GM18867 (cell line): ENCODE measurements around the gene EGLN2.
"Not testable (repeated sequence)": the region's sequence is repeated elsewhere in the genome, so short reads cannot be mapped to it uniquely, and the experiment has no call there.

ENCODE experiments used
- ATAC-seq: cut with Tn5 transposase; IDR thresholded peaks from one replicate; pipeline ENCODE4 v1.9.1; 2021; ENCODE audit warnings: mild to moderate bottlenecking, moderate library complexity; ENCODE audit not compliant: unreplicated experiment

Gene EGLN2

DNA sequence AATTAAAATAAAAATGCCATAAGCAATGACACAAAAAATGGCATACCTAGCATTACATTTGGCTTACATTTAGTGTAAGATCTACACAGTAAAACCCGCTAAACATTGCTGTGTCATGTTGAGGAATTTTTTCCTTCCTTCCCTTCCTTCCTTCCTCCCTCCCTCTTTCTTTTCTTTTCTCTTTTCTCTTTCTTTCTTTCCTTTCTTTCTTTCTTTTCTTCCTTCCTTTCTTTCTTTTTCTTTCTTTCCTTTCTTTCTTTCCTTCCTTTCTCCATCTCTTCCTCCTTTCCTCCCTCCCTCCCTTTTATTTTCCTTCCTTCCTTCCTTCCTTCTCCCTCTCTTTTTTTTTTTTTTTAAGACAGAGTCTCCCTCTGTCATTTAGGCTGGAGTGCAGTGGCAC is 39.5 kb downstream of the EGLN2 start:
- ATAC-seq: not testable (repeated sequence)

DNA sequence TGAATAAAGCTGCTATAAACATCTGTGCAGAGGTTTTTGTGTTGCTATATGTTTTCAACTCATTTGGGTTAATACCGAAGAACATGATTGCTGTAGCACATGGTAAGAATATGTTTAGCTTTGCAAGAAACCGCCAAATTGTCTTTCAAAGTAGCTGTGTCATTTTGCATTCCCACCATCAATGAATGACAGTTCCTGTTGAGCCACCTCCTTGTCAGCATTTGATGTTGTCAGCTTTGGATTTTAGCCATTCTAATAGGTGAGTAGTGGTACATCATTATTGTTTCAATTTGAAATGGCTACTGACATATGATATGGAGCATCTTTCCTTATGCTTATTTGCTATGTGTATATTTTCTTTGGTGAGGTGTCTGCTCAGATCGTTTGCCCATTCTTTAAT is 43.0 kb downstream of the EGLN2 start:
- not testable (repeated sequence) for ATAC-seq

DNA sequence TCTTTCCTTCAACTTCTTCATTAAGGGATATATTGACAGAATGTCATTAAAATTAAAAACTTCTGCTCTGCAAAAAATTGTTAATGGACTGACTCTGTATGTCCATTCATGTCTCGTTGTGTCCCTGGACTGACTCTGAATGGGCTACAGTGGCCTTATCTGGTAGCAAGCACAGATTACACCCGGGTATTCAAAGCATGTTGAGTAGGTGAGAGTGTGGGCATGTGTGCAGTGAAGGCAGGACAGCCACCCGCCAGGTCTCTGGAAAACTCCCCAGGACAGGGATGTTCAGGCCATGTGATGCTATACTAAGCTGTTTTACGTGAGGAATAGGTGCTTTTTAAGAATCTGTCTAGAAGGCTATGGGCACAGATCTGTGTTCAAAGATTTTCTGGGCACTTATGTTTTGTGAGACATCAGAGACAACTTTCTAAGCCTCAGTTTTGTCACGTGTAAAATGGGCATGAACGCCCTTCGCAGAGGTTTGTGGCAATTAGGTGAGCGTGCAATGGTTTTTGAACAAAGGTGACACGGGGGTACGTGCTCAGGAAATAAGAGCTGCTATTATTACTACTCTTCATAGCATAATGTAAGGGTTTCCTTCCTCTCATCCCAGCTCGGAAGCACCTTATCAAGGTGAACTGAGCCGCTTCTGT is 44.1 kb downstream of the EGLN2 start:
- not testable (repeated sequence) for ATAC-seq

DNA sequence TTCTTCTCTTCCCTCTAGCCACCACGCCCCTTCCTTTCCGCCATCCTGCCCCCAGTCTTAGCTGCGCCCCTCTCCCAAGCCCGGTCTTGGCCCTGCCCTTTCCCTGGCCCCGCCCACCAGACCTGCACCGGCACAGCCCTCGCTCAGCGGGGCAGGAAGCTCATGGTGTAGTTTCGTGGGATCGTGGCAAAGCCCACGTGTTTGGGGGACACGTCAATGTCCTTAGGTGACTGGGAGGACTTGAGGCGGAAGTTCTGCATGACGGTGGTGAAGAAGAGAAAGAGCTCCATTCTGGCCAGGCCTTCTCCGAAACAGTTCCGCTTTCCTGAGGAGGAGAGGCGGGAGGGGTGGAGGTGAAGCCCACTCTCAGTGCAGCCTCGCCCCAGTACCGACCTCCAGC is 44.7 kb downstream of the EGLN2 start:
- ATAC-seq: not testable (repeated sequence)

GRCh38 chr19:40846722-40847121 is 47.7 kb downstream of the EGLN2 start:
- not testable (repeated sequence) for ATAC-seq

GRCh38 chr19:40850277-40850676 is 51.3 kb downstream of the EGLN2 start, which contains the start of gene CYP2A6:
Gene CYP2A6, minus strand, starts transcription at chr19:40850447. Its CDS starts 21 bp downstream, at chr19:40850426.
- not testable (repeated sequence) for ATAC-seq

DNA sequence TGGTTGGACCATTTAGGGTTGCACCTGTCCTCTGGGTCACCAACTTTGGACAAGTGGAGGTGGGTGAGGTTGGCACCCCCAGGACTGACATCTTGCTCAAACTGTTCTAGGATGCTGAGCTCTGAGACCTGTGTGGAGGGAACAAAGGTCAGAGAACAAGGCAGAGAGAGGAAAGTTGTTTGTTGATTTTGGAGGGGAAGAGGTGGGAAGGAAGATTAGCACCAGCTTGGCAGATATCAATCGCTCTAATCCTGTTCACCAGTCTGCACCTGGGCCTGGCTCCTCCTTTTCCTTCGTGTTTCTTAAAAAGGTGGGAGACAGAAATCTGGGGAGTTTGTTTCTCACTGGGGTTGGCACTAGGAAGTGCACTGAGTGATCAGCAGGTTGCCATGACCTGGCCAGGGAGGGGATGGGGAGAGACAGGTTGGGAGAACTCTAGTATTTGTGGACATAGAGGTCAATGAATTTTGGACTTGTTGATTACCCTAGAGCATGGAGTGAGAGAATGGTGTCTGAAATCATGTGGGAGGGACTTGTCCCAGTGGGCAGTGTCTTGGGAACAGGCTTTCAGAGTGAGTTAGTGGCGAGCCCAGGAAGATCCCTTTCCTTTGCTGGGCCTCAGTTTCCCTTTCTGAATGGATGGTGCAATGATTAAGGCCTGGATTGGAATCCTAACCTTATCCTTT is 53.6 kb downstream of the EGLN2 start:
- ATAC-seq: not testable (repeated sequence)
